Measurements from ENCODE around the gene NLRP5. TPM values are rescaled to one million over a fixed set of nuclear protein-coding genes. Genes with fewer than 3 reads are reported as not detected.
"Not testable (repeated sequence)": the region's sequence is repeated elsewhere in the genome, so short reads cannot be mapped to it uniquely, and the experiment has no call there.

Gene NLRP5
- polyA plus RNA-seq, 1 donor: not detected

- DNase-seq: no peak
- peaks cover 6% of the 10 kb centered on the region for H3K9me3 ChIP-seq (ENCODE audit: control insufficient read depth, low read depth, low read length)
- H3K36me3 ChIP-seq (ENCODE audit: control insufficient read depth, insufficient read depth, low read length): peaks cover 36% of the 10 kb centered on the region
- H3K27me3 ChIP-seq (ENCODE audit: control insufficient read depth, insufficient read depth, low read length): no peaks in the 10 kb centered on the region
- no peaks in the 10 kb centered on the region for H3K4me1 ChIP-seq (ENCODE audit: control insufficient read depth, insufficient read depth, low read length)
- H3K27ac ChIP-seq (ENCODE audit: low read length): no peak overlapping the region
- WGBS (ENCODE audit: insufficient coverage, low lambda C conversion rate): no CpG with 5 or more reads among the region's 66 CpGs
- H3K4me3 ChIP-seq (ENCODE audit: low read length): no peak overlapping the region
These were observed 102.1 kb downstream of the NLRP5 start for GRCh38 chr19:56088497-56089215.

GRCh38 chr19:56089344-56089743, 102.8 kb downstream of the NLRP5 start:
- WGBS (ENCODE audit: insufficient coverage, low lambda C conversion rate): no CpG with 5 or more reads among the region's 14 CpGs
- Histone ChIP-seq H3K27ac (ENCODE audit: low read length) (no peak overlapping the region), H3K27me3 (ENCODE audit: control insufficient read depth, insufficient read depth, low read length) (no peaks in the 10 kb centered on the region), H3K4me1 (ENCODE audit: control insufficient read depth, insufficient read depth, low read length) (no peaks in the 10 kb centered on the region), H3K9me3 (ENCODE audit: control insufficient read depth, low read depth, low read length) (peaks cover 6% of the 10 kb centered on the region), H3K4me3 (ENCODE audit: low read length) (no peak overlapping the region), H3K36me3 (ENCODE audit: control insufficient read depth, insufficient read depth, low read length) (peaks cover 36% of the 10 kb centered on the region)
- no peak for DNase-seq

- no peak overlapping the region for H3K4me3 ChIP-seq (ENCODE audit: low read length)
- no peaks in the 10 kb centered on the region for H3K4me1 ChIP-seq (ENCODE audit: control insufficient read depth, insufficient read depth, low read length)
- DNase-seq: no peak
- H3K27ac ChIP-seq (ENCODE audit: low read length): no peak overlapping the region
- H3K27me3 ChIP-seq (ENCODE audit: control insufficient read depth, insufficient read depth, low read length): no peaks in the 10 kb centered on the region
- WGBS (ENCODE audit: insufficient coverage, low lambda C conversion rate): 90% methylated on average over 2 of the region's 10 CpGs
- H3K9me3 ChIP-seq (ENCODE audit: control insufficient read depth, low read depth, low read length): peaks cover 6% of the 10 kb centered on the region
- H3K36me3 ChIP-seq (ENCODE audit: control insufficient read depth, insufficient read depth, low read length): peaks cover 45% of the 10 kb centered on the region
These were observed 104.5 kb downstream of the NLRP5 start for GRCh38 chr19:56091066-56091490.

- H3K27me3 ChIP-seq (ENCODE audit: control insufficient read depth, insufficient read depth, low read length): no peaks in the 10 kb centered on the region
- H3K4me1 ChIP-seq (ENCODE audit: control insufficient read depth, insufficient read depth, low read length): no peaks in the 10 kb centered on the region
- WGBS (ENCODE audit: insufficient coverage, low lambda C conversion rate): no CpG with 5 or more reads among the region's 38 CpGs
- peaks cover 6% of the 10 kb centered on the region for H3K9me3 ChIP-seq (ENCODE audit: control insufficient read depth, low read depth, low read length)
- no peak overlapping the region for H3K27ac ChIP-seq (ENCODE audit: low read length)
- no peak overlapping the region for H3K4me3 ChIP-seq (ENCODE audit: low read length)
- DNase-seq: no peak
- H3K36me3 ChIP-seq (ENCODE audit: control insufficient read depth, insufficient read depth, low read length): peaks cover 48% of the 10 kb centered on the region
These were observed 105.4 kb downstream of the NLRP5 start for GRCh38 chr19:56091751-56092546.

- 100% methylated on average over 5 of the region's 32 CpGs for WGBS (ENCODE audit: insufficient coverage, low lambda C conversion rate)
- H3K4me3 ChIP-seq (ENCODE audit: low read length): no peak overlapping the region
- H3K4me1 ChIP-seq (ENCODE audit: control insufficient read depth, insufficient read depth, low read length): no peaks in the 10 kb centered on the region
- H3K36me3 ChIP-seq (ENCODE audit: control insufficient read depth, insufficient read depth, low read length): peaks cover 49% of the 10 kb centered on the region
- DNase-seq: no peak
- H3K27ac ChIP-seq (ENCODE audit: low read length): no peak overlapping the region
- H3K9me3 ChIP-seq (ENCODE audit: control insufficient read depth, low read depth, low read length): peaks cover 6% of the 10 kb centered on the region
- no peaks in the 10 kb centered on the region for H3K27me3 ChIP-seq (ENCODE audit: control insufficient read depth, insufficient read depth, low read length)
These were observed 106.4 kb downstream of the NLRP5 start for GRCh38 chr19:56092685-56093631.

GRCh38 chr19:56094449-56094848, 107.9 kb downstream of the NLRP5 start:
- peaks cover 16% of the 10 kb centered on the region for H3K9me3 ChIP-seq (ENCODE audit: control insufficient read depth, low read depth, low read length)
- no peak overlapping the region for H3K4me3 ChIP-seq (ENCODE audit: low read length)
- 100% methylated on average over 3 of the region's 9 CpGs for WGBS (ENCODE audit: insufficient coverage, low lambda C conversion rate)
- H3K36me3 ChIP-seq (ENCODE audit: control insufficient read depth, insufficient read depth, low read length): peaks cover 54% of the 10 kb centered on the region
- H3K27me3 ChIP-seq (ENCODE audit: control insufficient read depth, insufficient read depth, low read length): no peaks in the 10 kb centered on the region
- no peaks in the 10 kb centered on the region for H3K4me1 ChIP-seq (ENCODE audit: control insufficient read depth, insufficient read depth, low read length)
- DNase-seq: no peak
- H3K27ac ChIP-seq (ENCODE audit: low read length): no peak overlapping the region

- Histone ChIP-seq H3K4me3 (ENCODE audit: low read length) (no peak overlapping the region), H3K4me1 (ENCODE audit: control insufficient read depth, insufficient read depth, low read length) (no peaks in the 10 kb centered on the region), H3K27me3 (ENCODE audit: control insufficient read depth, insufficient read depth, low read length) (no peaks in the 10 kb centered on the region), H3K9me3 (ENCODE audit: control insufficient read depth, low read depth, low read length) (peaks cover 21% of the 10 kb centered on the region), H3K27ac (ENCODE audit: low read length) (no peak overlapping the region), H3K36me3 (ENCODE audit: control insufficient read depth, insufficient read depth, low read length) (peaks cover 55% of the 10 kb centered on the region)
- no CpG with 5 or more reads among the region's 13 CpGs for WGBS (ENCODE audit: insufficient coverage, low lambda C conversion rate)
- DNase-seq: no peak
These were observed 110.1 kb downstream of the NLRP5 start for GRCh38 chr19:56096665-56097064.

- no CpG with 5 or more reads among the region's 23 CpGs for WGBS (ENCODE audit: insufficient coverage, low lambda C conversion rate)
- H3K4me1 ChIP-seq (ENCODE audit: control insufficient read depth, insufficient read depth, low read length): no peaks in the 10 kb centered on the region
- H3K9me3 ChIP-seq (ENCODE audit: control insufficient read depth, low read depth, low read length): peaks cover 18% of the 10 kb centered on the region
- peaks cover 61% of the 10 kb centered on the region for H3K36me3 ChIP-seq (ENCODE audit: control insufficient read depth, insufficient read depth, low read length)
- no peak overlapping the region for H3K4me3 ChIP-seq (ENCODE audit: low read length)
- DNase-seq: no peak
- no peaks in the 10 kb centered on the region for H3K27me3 ChIP-seq (ENCODE audit: control insufficient read depth, insufficient read depth, low read length)
- H3K27ac ChIP-seq (ENCODE audit: low read length): no peak overlapping the region
These were observed 110.7 kb downstream of the NLRP5 start for GRCh38 chr19:56097306-56097705.

GRCh38 chr19:56097776-56098175, 111.2 kb downstream of the NLRP5 start:
- no peaks in the 10 kb centered on the region for H3K27me3 ChIP-seq (ENCODE audit: control insufficient read depth, insufficient read depth, low read length)
- peaks cover 61% of the 10 kb centered on the region for H3K36me3 ChIP-seq (ENCODE audit: control insufficient read depth, insufficient read depth, low read length)
- H3K4me1 ChIP-seq (ENCODE audit: control insufficient read depth, insufficient read depth, low read length): no peaks in the 10 kb centered on the region
- DNase-seq: no peak
- no peak overlapping the region for H3K27ac ChIP-seq (ENCODE audit: low read length)
- no CpG with 5 or more reads among the region's 7 CpGs for WGBS (ENCODE audit: insufficient coverage, low lambda C conversion rate)
- no peak overlapping the region for H3K4me3 ChIP-seq (ENCODE audit: low read length)
- H3K9me3 ChIP-seq (ENCODE audit: control insufficient read depth, low read depth, low read length): peaks cover 16% of the 10 kb centered on the region

GRCh38 chr19:56098237-56098636, 111.7 kb downstream of the NLRP5 start:
- H3K4me3 ChIP-seq (ENCODE audit: low read length); H3K4me1 ChIP-seq (ENCODE audit: control insufficient read depth, insufficient read depth, low read length); H3K27ac ChIP-seq (ENCODE audit: low read length); H3K27me3 ChIP-seq (ENCODE audit: control insufficient read depth, insufficient read depth, low read length); DNase-seq: not testable (repeated sequence)
- WGBS (ENCODE audit: insufficient coverage, low lambda C conversion rate): no CpG with 5 or more reads among the region's 21 CpGs
- peaks cover 59% of the 10 kb centered on the region for H3K36me3 ChIP-seq (ENCODE audit: control insufficient read depth, insufficient read depth, low read length)
- peaks cover 16% of the 10 kb centered on the region for H3K9me3 ChIP-seq (ENCODE audit: control insufficient read depth, low read depth, low read length)

All from large intestine (tissue), 3 donors.